ENCODE data around the gene SAMD4A. TPM values are rescaled to one million over a fixed set of nuclear protein-coding genes. Genes with fewer than 3 reads are reported as not detected.

The SAMD4A gene
- total and polyA plus RNA-seq, 10 donors, result 2.3 to 31.0 (median 21.2) TPM

GRCh38 chr14:54828037-54828436, 261.1 kb downstream of the SAMD4A start:
- intact Hi-C loops (cut with DNase I; ENCODE audit: low total_unique reads), result no loop called here
- WGBS, 5 donors, result 75 to 92% (median 84%) methylated on average over 1 of the region's 1 CpG
- no peaks in the 10 kb centered on the region for H3K27me3 ChIP-seq (replicated peaks in 1 of 7)

GRCh38 chr14:54829486-54830224, 262.7 kb downstream of the SAMD4A start:
- no peaks in the 10 kb centered on the region for H3K36me3 ChIP-seq
- no peak for TF ChIP-seq POLR2AphosphoS5 (IDR thresholded peaks at IDR 0.05)
- no peak for TF ChIP-seq POLR2A (IDR thresholded peaks at IDR 0.05)
- TF ChIP-seq, protein P1, sequence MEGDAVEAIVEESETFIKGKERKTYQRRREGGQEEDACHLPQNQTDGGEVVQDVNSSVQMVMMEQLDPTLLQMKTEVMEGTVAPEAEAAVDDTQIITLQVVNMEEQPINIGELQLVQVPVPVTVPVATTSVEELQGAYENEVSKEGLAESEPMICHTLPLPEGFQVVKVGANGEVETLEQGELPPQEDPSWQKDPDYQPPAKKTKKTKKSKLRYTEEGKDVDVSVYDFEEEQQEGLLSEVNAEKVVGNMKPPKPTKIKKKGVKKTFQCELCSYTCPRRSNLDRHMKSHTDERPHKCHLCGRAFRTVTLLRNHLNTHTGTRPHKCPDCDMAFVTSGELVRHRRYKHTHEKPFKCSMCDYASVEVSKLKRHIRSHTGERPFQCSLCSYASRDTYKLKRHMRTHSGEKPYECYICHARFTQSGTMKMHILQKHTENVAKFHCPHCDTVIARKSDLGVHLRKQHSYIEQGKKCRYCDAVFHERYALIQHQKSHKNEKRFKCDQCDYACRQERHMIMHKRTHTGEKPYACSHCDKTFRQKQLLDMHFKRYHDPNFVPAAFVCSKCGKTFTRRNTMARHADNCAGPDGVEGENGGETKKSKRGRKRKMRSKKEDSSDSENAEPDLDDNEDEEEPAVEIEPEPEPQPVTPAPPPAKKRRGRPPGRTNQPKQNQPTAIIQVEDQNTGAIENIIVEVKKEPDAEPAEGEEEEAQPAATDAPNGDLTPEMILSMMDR (IDR thresholded peaks at IDR 0.05 in 8 of 11, conservative IDR thresholded peaks at IDR 0.05 in 3 of 11), result no peak
- intact Hi-C loops (cut with DNase I; ENCODE audit: low total_unique reads), result no loop called here
- no peaks in the 10 kb centered on the region for H3K27me3 ChIP-seq (replicated peaks in 1 of 7)
- H3K4me3 ChIP-seq, result no peak overlapping the region
- H3K27ac ChIP-seq, result no peak overlapping the region
- no peak for DNase-seq
- WGBS, 5 donors, result 73 to 88% (median 79%) methylated on average over 8 of the region's 8 CpGs
- no peaks in the 10 kb centered on the region for H3K4me1 ChIP-seq
- H3K9me3 ChIP-seq, result peaks cover 0 to 26% (median 19%) of the 10 kb centered on the region in 8 donors

More at GRCh38 chr14:54828037-54828436, 261.1 kb downstream of the SAMD4A start:
- H3K4me1 ChIP-seq, result no peaks in the 10 kb centered on the region
- H3K4me3 ChIP-seq, result no peak overlapping the region
- no peak overlapping the region for H3K27ac ChIP-seq
- TF ChIP-seq POLR2AphosphoS5 (IDR thresholded peaks at IDR 0.05) (no peak), POLR2A (IDR thresholded peaks at IDR 0.05) (no peak)
- TF ChIP-seq, protein P1 (IDR thresholded peaks at IDR 0.05 in 8 of 11, conservative IDR thresholded peaks at IDR 0.05 in 3 of 11), result no peak
- no peak for DNase-seq
- peaks cover 0 to 42% (median 36%) of the 10 kb centered on the region in 8 donors for H3K9me3 ChIP-seq
- no peaks in the 10 kb centered on the region for H3K36me3 ChIP-seq

GRCh38 chr14:54830650-54831049, 263.7 kb downstream of the SAMD4A start:
- H3K27me3 ChIP-seq (replicated peaks in 1 of 7), result no peaks in the 10 kb centered on the region
- 91 to 97% (median 95%) methylated on average over 4 of the region's 4 CpGs for WGBS, 5 donors
- no peaks in the 10 kb centered on the region for H3K36me3 ChIP-seq
- H3K9me3 ChIP-seq, result peaks cover 0 to 16% (median 9%) of the 10 kb centered on the region in 8 donors
- DNase-seq, result no peak
- no peak overlapping the region for H3K27ac ChIP-seq
- no peaks in the 10 kb centered on the region for H3K4me1 ChIP-seq
- intact Hi-C loops (cut with DNase I; ENCODE audit: low total_unique reads), result no loop called here
- TF ChIP-seq, protein P1 (IDR thresholded peaks at IDR 0.05 in 8 of 11, conservative IDR thresholded peaks at IDR 0.05 in 3 of 11), result no peak
- TF ChIP-seq POLR2AphosphoS5 (IDR thresholded peaks at IDR 0.05) (no peak), POLR2A (IDR thresholded peaks at IDR 0.05) (no peak)
- no peak overlapping the region for H3K4me3 ChIP-seq

DNA sequence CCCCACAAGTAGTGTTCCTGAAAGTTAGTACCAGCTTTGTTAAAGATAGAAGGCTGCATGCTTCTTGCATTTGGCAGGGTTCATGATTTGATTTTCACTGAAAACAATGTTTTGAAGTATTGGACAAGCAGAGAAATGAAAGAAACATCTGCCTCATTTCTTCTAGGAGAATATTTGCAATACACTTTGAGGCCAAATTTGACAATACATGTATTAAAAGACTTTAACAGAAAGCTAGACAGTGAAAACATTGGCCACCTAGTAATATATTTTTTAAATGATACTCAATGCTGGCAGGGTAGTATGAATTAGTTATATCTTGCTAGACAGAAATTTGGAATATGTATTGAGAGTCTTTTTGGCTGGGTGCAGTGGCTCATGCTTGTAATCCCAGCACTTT, 267.2 kb downstream of the SAMD4A start:
- TF ChIP-seq POLR2A (IDR thresholded peaks at IDR 0.05) (no peak), POLR2AphosphoS5 (IDR thresholded peaks at IDR 0.05) (no peak)
- TF ChIP-seq, protein P1 (IDR thresholded peaks at IDR 0.05 in 8 of 11, conservative IDR thresholded peaks at IDR 0.05 in 3 of 11), result no peak
- H3K36me3 ChIP-seq, result no peaks in the 10 kb centered on the region
- intact Hi-C loops (cut with DNase I; ENCODE audit: low total_unique reads), result no loop called here
- no peaks in the 10 kb centered on the region for H3K4me1 ChIP-seq
- no peak overlapping the region for H3K27ac ChIP-seq
- H3K4me3 ChIP-seq, result no peak overlapping the region
- DNase-seq, result no peak
- H3K9me3 ChIP-seq, result peaks cover 0 to 7% (median 4%) of the 10 kb centered on the region in 8 donors
- H3K27me3 ChIP-seq (replicated peaks in 1 of 7), result no peaks in the 10 kb centered on the region
